ACHN (cell line): ENCODE data around the gene EVI5L.
"Not testable (repeated sequence)": the region's sequence is repeated elsewhere in the genome, so short reads cannot be mapped to it uniquely, and the experiment has no call there.

Experiments used
- DNase-seq: peaks from one replicate; pipeline ENCODE4 v3.0.0-alpha.2; 2015
- in situ Hi-C: cut with HindIII; loops from 2 replicates; pipeline ENCODE4 v1.10.0; 2017; ENCODE audit warnings: low sequenced_read_pairs, low pct_ligation_motif_present, low pct_unique_long_range_greater_than_20kb

EVI5L gene

GRCh38 chr19:7829561-7830271 is at the start of gene EVI5L:
TSS of gene EVI5L (plus strand) at chr19:7830218. CDS start at chr19:7846543, 16,325 bp downstream.
- in situ Hi-C loops, result no loop called here
- DNase-seq, result peak; percentile 98

- in situ Hi-C loops, result no loop called here
- no peak for DNase-seq
These were observed 48.9 kb upstream of the EVI5L start for GRCh38 chr19:7781157-7781556.

- in situ Hi-C loops, result no loop called here
These were observed 46.0 kb upstream of the EVI5L start for GRCh38 chr19:7783991-7784423.

GRCh38 chr19:7784856-7785255 is 45.2 kb upstream of the EVI5L start:
- DNase-seq, result no peak
- in situ Hi-C loops, result no loop called here

More at GRCh38 chr19:7783991-7784423, 46.0 kb upstream of the EVI5L start:
- no peak for DNase-seq

DNA sequence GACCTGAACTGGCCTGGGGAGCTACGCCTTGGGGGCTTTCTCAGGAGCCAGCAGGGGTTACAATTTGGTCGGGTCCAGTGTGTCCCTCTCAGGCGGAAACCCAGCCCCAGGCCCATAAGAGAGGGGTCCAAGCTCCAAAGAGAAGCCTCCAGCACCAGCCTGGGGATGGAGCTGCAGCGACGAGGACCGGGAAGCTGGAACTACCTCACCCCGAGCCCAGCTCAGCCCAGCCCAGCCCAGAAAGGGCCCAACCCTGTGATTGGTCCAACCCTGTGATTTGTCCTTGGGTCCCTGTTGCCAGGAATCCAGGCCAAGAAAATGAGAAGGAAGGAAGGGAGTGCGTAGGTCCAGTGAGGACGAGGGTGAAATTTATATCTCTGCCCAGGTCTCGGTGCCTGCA is 42.9 kb upstream of the EVI5L start:
- DNase-seq, result no peak
- in situ Hi-C loops, result no loop called here

DNA sequence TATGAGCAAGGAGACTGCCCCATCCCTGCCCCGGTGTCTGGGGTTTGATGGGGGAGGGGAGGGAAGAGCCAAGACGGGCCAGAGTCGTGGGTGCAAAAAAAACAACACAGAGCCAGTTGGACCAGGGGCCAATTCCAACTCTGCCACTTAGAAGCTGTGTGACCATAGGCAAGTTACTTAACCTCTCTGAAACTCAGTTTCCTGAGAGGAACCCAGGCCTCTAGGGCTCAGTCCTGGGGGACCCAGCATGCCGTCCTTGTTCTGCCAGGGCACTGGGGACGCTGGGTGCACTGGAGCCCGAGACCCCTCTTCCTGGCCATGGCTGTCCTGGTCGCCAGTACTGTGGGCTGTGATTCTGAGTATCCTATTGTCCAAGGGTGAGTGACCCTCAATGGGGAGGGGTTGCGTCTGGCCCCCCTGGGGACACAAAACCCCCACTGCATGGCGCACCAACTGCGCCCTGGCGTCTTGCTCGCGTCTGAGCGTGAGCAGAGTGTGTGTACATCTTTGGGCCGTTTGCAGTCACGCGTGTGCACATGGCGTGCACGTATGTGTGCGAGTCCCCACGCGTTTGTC is 42.3 kb upstream of the EVI5L start:
- no peak for DNase-seq
- in situ Hi-C loops, result no loop called here

GRCh38 chr19:7788178-7788932 is 41.7 kb upstream of the EVI5L start:
- in situ Hi-C loops, result no loop called here
- no peak for DNase-seq

GRCh38 chr19:7788933-7789323 is 41.1 kb upstream of the EVI5L start:
- in situ Hi-C loops, result no loop called here

DNA sequence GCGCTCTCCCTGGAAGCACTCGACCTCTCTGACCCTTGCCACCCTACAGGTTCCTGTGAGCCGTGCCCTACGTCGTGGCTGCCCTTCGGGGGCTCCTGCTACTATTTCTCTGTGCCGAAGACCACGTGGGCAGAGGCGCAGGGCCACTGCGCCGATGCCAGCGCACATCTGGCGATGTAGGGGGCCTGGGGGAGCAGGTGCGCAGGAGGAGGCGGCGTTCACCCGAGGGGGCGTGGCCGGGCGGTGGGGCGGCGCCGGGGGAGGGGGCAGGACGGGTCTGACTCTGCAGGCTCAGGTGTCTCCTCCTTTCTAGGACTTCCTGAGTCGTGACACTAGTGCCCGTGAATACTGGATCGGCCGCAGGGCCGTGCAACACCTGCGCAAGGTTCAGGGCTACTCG is 40.6 kb upstream of the EVI5L start:
- in situ Hi-C loops, result no loop called here
- DNase-seq, result no peak

More at GRCh38 chr19:7788933-7789323, 41.1 kb upstream of the EVI5L start:
- no peak for DNase-seq

DNA sequence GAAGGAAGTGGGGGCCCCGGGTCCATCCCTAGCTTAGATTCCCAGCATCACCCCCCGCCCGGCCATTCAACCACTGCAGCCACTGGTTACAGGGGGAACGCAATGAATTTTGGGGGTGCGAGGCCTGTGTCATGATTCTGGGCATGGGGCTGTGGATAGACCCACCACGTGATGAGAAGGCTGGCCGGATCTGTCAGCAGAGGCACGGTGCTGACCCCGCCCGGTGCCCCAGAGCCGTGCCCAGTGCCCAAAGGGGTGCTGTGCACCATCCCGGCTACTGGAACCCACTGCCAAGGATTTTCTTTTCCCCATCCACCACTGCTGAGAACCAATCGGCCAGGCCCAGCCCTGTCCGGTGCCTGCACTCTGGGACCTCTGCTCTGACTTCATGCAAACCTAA is 39.6 kb upstream of the EVI5L start:
- DNase-seq, result no peak
- in situ Hi-C loops, result no loop called here

DNA sequence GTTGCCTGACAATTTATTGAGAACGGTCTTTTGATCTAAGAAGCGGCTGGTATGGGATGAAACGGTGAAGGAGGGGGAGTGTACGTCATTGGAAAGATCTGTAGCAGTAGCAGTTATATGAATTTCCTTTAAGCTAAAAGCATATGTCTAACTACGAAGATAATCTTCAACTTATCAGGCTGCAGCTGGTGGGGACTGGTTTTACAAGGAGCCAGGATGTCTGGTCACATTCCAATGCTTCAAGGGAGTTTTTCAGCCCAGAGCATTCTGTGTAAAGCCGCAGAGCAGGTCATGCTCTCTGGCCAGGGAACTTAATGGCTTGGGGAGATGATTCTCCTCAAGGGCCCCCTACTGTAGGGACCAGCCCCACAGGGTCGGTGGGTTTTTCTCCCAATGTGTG is 37.7 kb upstream of the EVI5L start:
- no peak for DNase-seq
- in situ Hi-C loops, result no loop called here

GRCh38 chr19:7792701-7793100 is 37.3 kb upstream of the EVI5L start:
- DNase-seq, in situ Hi-C loops: not testable (repeated sequence)

- in situ Hi-C loops, result no loop called here
- DNase-seq, result no peak
These were observed 36.5 kb upstream of the EVI5L start for GRCh38 chr19:7793493-7793892.

DNA sequence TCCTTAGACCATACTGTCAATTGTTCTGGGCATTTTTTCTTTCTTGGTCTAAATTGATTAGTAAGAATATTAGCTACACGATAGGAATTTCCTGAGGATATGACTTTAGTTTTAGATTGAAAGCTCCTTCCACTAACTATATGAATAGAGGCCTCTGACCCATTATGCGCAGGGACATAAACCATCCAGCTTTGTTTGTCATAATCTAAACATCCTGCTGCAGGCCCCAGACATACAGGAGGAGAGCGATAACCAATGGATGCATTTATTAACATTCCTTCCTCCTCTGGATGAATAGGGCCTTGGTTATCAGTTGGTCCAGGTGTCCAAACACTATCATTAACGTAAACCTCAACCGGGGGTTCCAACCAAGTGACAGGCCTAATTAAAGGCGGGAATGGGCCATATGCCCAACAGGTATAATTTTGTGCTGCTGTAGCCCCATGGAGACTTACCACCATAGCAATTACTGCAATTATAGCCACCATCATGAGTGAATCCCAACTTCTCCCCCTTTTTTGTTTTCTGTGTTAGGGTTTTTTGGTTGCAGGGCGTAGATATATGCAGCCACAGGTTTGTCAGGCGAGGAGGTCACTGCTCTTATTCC is 34.4 kb upstream of the EVI5L start:
- no peak for DNase-seq
- in situ Hi-C loops, result no loop called here

DNA sequence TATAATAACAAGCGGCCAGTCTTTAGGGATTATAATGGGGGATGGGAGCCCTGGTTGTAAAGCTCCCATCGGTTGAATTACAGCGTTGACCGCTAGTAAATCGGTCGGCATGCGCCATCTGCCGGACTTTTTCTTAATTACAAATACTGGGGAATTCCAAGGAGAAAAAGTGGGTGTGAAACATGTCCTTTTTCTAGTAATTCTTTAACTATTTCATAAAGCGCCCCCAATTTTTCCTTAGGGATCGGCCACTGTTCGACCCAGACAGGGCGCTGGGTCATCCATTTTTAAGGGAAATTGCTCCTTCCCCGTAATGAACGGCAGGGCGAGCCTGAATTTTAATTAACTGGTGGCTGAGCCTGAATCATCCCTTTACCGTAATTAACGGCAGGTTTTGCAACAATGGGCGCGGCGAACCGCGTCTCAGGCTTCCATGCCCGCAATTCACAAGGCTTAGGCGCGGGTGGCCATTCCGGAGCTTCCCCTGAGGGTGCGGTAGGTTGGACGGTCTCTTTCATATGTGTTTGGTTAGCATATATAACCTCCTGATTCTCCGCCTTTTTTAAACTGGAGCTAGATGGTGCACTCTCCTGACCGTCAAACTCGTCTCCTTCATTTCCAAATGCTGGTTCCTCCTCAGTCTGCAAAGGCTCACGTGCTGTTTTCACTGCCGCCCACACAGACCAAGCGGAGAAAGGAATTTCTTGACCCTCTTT is 30.2 kb upstream of the EVI5L start:
- in situ Hi-C loops, result no loop called here

DNA sequence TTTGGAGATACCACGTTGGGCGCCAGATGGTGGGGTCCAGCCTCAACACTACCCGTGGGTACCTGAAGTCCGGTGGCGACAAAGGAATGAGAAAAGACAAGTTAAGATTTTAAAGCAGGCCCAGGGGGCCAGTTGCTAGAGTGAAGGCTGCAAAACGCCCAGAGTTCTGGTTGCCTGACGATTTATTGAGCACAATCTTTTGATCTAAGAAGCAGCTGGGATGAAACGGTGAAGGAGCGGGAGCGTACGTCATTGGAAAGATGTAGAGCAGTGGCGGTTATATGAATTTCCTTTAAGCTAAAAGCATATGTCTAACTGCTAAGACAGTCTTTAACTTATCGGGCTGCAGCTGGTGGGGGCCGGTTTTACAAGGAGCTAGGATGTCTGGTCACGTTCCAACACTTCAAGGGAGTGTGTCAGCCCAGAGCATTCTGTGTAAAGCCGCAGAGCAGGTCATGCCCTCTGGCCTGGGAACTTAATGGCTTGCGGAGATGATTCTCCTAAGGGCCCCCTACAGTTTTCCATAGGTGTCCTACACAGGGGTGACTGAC is 28.9 kb upstream of the EVI5L start:
- no peak for DNase-seq
- in situ Hi-C loops, result no loop called here

More for the DNA sequence above, 30.2 kb upstream of the EVI5L start:
- DNase-seq, result peak; percentile 69

- in situ Hi-C loops, result no loop called here
- DNase-seq, result no peak
These were observed 23.8 kb upstream of the EVI5L start for GRCh38 chr19:7806234-7806633.

GRCh38 chr19:7806876-7807275 is 23.1 kb upstream of the EVI5L start:
- DNase-seq, result no peak
- in situ Hi-C loops, result no loop called here
